Measurements from ENCODE around the gene SEC23A.

The SEC23A gene

DNA sequence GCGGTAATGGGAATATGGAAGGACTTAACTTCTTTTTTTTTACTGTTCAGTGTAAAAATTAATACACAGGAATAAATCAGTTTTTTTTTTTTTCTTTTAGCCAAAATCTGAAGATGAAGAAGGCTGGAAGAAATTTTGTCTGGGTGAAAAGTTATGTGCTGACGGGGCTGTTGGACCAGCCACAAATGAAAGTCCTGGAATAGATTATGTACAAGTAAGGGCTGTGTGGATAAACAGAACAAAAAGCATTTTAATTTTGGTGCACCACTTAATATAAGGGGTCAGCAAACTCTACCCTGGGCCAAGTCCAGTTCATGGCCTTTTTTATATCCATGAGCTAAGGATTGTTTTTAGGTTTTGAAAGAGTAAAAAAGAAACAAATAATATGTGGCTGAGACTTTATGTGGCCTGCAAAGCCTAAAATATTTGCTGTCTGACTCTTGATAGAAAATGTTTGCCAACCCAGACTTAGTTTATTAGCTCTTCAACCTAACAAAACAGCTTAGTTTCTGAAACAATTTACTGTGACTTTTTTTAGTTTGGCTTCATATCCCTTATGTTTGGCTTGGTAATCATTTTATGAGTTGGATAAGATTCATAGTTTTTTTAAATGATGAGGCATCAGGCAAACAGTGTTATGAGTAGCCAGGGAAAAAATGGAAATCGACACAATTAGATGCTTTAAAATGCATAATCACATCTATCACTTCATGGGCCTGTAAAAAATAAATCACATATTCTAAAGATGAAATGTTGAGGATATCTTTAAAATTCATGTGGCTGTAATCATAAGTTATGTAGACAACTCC, 19.5 kb upstream of the SEC23A start:
- TF ChIP-seq CTCF (IDR thresholded peaks at IDR 0.05) = no peak
- Mint-ChIP-seq H3K4me3 (no peak overlapping the region), H3K27ac (peak overlapping the region; percentile 19), H3K36me3 (ENCODE audit: low read depth) (peaks cover 28% of the 10 kb centered on the region), H3K9me3 (no peaks in the 10 kb centered on the region), H3K4me1 (no peaks in the 10 kb centered on the region), H3K27me3 (ENCODE audit: low read depth, poor library complexity) (no peaks in the 10 kb centered on the region)
- no peak for DNase-seq

DNA sequence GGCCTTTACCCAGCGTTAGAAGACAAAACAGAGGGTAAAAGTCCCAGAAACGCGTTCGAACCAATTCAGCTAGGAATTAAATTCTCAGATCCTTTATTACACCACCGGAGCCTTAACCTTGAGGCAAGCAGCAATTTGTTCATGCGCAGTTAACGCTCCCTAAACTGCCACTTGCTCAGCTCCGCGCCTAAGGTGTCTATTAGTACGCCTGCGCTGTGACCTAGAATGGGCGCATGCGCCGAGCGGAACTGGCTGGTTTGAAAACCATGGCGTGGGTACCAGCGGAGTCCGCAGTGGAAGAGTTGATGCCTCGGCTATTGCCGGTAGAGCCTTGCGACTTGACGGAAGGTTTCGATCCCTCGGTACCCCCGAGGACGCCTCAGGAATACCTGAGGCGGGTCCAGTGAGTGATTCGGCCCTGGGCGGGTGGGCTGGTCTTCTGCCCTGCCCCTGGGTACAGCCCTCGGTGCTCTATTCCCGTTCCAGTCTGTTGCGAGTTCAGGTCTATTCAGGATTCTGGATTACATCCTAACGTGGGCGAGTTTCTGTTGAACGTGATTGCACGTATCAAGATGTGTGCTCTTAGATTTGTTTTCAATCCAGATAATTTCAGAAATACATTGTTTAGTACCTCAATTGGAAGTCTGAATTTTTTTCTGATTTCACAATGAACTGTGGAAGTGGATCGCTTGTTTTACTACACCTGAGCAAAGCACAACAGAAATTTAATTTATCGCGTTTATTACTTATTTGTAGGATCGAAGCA, 11.2 kb upstream of the SEC23A start, which contains the start of gene GEMIN2:
Gene GEMIN2 (plus strand): TSS at position 251 of the 766 bp plus-strand sequence. CDS start 16 bp downstream, at position 267.
- peaks cover 2% of the 10 kb centered on the region for H3K27me3 Mint-ChIP-seq (ENCODE audit: low read depth, poor library complexity)
- peak within 1 kb of the TSS; percentile 68 for H3K27ac Mint-ChIP-seq
- H3K36me3 Mint-ChIP-seq (ENCODE audit: low read depth) = no peaks in the 10 kb centered on the region
- H3K4me3 Mint-ChIP-seq = peak within 1 kb of the TSS; percentile 90
- H3K4me1 Mint-ChIP-seq = peaks cover 26% of the 10 kb centered on the region
- no peak for TF ChIP-seq CTCF (IDR thresholded peaks at IDR 0.05)
- peak; percentile 90 for DNase-seq
- no peaks in the 10 kb centered on the region for H3K9me3 Mint-ChIP-seq

DNA sequence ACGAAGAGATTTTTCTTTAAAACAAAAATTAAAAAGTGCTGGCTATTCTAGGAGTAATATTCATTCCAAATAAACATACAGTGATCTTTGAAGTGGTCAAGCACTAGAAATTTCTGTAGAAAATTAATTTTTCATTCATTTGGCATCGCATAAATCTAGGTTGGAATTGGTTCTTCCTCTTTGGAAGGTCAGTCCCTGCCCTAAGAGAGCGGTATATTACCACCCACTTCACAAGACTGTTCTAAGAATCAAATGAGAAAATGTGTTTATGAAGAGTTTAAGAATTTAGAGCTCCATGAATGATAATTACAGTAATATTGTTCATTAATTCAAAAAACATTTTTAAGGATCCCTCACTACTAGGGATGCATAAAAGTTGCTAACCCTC, 10.6 kb upstream of the SEC23A start:
- Mint-ChIP-seq H3K9me3 (no peaks in the 10 kb centered on the region), H3K36me3 (ENCODE audit: low read depth) (no peaks in the 10 kb centered on the region), H3K4me1 (peaks cover 26% of the 10 kb centered on the region), H3K27me3 (ENCODE audit: low read depth, poor library complexity) (peaks cover 2% of the 10 kb centered on the region), H3K4me3 (peak overlapping the region; percentile 90), H3K27ac (no peak overlapping the region)
- no peak for DNase-seq
- TF ChIP-seq CTCF (IDR thresholded peaks at IDR 0.05) = no peak

GRCh38 chr14:39109893-39110715, 7.1 kb upstream of the SEC23A start:
- no peak for DNase-seq
- H3K9me3 Mint-ChIP-seq = no peaks in the 10 kb centered on the region
- no peaks in the 10 kb centered on the region for H3K27me3 Mint-ChIP-seq (ENCODE audit: low read depth, poor library complexity)
- H3K4me1 Mint-ChIP-seq = peaks cover 19% of the 10 kb centered on the region
- no peak overlapping the region for H3K27ac Mint-ChIP-seq
- TF ChIP-seq CTCF (IDR thresholded peaks at IDR 0.05) = no peak
- no peaks in the 10 kb centered on the region for H3K36me3 Mint-ChIP-seq (ENCODE audit: low read depth)
- H3K4me3 Mint-ChIP-seq = no peak overlapping the region

- peaks cover 14% of the 10 kb centered on the region for H3K4me1 Mint-ChIP-seq
- no peaks in the 10 kb centered on the region for H3K36me3 Mint-ChIP-seq (ENCODE audit: low read depth)
- TF ChIP-seq CTCF (IDR thresholded peaks at IDR 0.05) = no peak
- DNase-seq = no peak
- no peaks in the 10 kb centered on the region for H3K9me3 Mint-ChIP-seq
- no peak overlapping the region for H3K4me3 Mint-ChIP-seq
- no peak overlapping the region for H3K27ac Mint-ChIP-seq
- no peaks in the 10 kb centered on the region for H3K27me3 Mint-ChIP-seq (ENCODE audit: low read depth, poor library complexity)
These were observed 5.8 kb upstream of the SEC23A start for GRCh38 chr14:39108791-39109190.

Measured in nephron progenitor cell (in vitro differentiated cells).